Activated CD4-positive, CD25-positive, alpha-beta regulatory T cell (primary cell): ENCODE measurements around the gene VTA1.
A peak's percentile ranks its signal among the peaks of the same experiment; 100 is the strongest.
"Not testable (repeated sequence)": the region's sequence is repeated elsewhere in the genome, so short reads cannot be mapped to it uniquely, and the experiment has no call there.

Experiments
- DNase-seq, 4 experiments: peaks; one replicate each; lab custom pipeline; 2025; lab: John Stamatoyannopoulos, UW

The VTA1 gene

GRCh38 chr6:142171351-142171750 is 24.3 kb downstream of the VTA1 start:
- no peak for DNase-seq

GRCh38 chr6:142172758-142173157 is 25.7 kb downstream of the VTA1 start:
- DNase-seq: no peak

- DNase-seq: no peak
Observed at GRCh38 chr6:142173980-142174379, 26.9 kb downstream of the VTA1 start.

DNA sequence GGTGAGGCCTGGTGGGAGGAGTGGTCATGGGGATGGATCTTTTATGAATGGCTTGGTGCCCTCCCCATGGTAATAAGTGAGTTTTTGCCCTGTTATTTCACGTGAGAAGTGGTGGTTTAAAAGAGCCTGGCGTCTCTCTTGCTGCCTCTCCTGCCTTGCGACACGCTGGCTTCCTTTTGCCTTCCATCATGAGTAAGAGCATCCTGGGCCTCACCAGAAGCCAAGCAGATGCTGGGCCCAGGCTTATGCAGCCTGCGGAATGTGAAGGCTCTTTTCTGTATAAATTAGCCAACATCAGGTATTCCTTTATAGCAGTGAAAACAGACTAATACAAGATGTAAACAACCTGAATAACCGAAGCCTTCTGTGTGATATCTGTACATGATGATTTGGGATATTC is 27.6 kb downstream of the VTA1 start:
- DNase-seq: no peak

DNA sequence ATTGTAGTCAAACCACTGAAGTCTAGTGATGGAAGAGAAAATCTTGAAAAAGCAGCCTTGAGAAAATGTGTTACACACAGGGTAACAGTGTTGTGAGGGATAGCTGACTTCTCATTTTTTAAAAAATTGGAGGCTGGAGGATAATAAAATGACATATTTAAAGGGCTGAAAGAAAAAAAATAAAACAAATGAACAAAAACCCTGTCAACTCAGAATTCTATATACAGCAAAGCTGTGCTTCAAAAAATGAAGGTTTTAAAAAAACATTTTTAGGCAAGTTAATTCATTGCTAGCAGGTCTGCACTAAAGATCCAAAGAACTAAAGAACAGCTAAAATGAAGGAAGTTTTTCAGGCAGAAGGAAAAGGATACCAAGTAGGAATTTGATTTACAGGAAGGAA is 31.1 kb downstream of the VTA1 start:
- no peak for DNase-seq

GRCh38 chr6:142182004-142182403 is 34.9 kb downstream of the VTA1 start:
- no peak for DNase-seq

GRCh38 chr6:142183351-142183750 is 36.3 kb downstream of the VTA1 start:
- DNase-seq: no peak

- DNase-seq: no peak
Observed at GRCh38 chr6:142184307-142184706, 37.2 kb downstream of the VTA1 start.

DNA sequence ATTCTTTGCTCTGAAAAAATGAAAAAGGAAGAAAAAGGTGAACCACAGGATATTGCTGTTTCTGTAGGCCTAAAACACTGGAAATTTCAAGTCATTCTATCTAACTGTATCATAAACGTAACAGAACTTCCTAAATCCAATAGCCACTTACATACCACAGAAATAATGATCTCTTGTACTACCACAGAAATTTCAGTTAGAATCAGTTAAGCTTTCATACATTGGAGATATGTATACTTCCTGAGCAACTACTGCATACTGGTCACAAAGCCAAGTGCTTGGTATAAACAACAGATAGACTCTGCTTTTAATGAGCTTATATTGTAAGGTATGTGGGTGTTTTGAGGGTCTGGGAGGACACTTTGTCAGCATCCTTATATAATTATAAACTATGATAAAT is 38.6 kb downstream of the VTA1 start:
- no peak for DNase-seq

GRCh38 chr6:142187209-142187608 is 40.1 kb downstream of the VTA1 start:
- no peak for DNase-seq

- not testable (repeated sequence) for DNase-seq
Observed at GRCh38 chr6:142188341-142188740, 41.3 kb downstream of the VTA1 start.

DNA sequence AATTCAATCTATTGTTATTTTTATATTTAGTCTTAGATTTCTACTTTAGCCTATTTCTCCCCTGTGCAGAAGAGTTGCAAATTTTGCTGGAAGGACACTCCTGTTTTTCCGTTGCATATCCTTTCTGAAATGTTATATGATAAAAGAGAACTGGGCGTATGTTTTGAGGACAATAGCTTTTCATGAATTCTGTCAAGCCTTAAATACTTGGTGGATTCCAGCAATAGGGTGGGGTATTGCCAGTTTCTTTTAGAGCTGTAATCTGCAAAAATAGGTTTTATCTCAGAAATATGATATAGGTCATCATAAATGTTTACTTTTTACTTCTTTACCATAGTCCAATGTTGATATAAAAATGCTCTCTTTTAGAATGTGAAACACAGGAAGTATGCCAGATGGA is 42.0 kb downstream of the VTA1 start:
- DNase-seq: no peak

GRCh38 chr6:142192343-142192742 is 45.3 kb downstream of the VTA1 start:
- no peak for DNase-seq

- DNase-seq: no peak
Observed at GRCh38 chr6:142193621-142194020, 46.6 kb downstream of the VTA1 start.

DNA sequence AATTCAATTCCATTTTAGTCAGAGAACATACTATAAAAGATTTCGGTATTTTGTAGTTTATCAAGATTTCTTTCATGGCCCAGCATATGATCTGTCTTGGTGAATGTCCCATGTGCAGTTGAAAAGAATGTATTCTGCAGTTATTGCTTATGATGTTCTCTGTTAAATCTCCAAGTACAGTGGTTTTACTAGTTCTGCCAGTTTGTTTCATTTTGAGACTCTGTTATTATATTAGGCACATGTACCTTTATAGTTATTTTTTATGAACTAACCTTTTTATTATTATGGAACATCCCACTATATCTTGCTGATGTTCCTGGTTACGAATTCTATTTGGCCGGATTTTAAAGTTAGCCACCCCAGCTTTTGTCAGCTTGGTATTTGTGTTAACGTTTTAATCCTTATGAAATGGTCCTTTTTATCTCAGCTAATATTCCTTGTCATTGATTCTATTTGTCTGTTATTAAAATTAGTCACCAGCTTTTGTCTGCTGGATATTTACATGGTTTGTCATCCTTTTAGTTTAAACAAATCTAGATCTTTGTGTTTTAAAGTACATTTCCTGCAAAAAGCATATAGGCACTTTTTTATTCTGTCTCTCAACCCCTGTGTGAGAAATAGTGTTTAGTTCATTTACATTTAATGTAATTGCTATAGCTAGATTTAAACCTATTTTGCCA is 48.9 kb downstream of the VTA1 start:
- DNase-seq: no peak

DNA sequence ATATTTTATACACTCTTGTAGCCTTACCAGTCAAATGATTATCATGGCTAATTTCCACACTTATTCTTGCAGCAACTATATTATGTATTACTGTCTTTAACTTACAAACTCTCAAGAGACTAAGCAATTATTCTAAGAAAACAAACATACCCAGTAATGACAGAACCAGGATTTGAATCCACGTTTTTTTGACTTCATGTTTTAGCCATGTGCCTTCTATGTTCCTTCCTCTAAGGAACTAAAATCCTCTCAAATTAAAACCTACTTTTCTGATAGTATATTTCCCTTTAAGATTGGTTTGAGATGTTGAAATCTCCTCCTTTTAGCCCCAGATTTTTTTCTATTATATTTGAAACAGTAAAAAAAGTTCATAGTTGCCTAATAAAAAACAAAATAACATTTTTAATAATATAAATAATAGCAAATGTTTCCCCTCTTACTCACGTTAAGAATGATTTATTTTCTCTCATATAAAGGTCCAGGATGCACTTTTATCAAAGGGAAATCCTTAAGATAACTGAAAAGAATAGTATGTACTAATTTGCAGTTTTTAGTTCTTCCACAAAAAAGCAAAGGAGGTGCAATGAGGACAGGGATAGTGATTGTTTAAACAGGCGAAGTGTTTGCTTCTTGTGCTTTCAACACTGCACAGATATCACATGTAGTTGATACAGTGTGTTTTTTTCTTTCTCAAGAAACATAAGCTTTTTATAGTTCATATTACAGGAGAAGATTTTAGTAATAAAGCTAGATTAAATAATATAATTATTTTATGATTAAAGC is 54.0 kb downstream of the VTA1 start:
- no peak for DNase-seq

DNA sequence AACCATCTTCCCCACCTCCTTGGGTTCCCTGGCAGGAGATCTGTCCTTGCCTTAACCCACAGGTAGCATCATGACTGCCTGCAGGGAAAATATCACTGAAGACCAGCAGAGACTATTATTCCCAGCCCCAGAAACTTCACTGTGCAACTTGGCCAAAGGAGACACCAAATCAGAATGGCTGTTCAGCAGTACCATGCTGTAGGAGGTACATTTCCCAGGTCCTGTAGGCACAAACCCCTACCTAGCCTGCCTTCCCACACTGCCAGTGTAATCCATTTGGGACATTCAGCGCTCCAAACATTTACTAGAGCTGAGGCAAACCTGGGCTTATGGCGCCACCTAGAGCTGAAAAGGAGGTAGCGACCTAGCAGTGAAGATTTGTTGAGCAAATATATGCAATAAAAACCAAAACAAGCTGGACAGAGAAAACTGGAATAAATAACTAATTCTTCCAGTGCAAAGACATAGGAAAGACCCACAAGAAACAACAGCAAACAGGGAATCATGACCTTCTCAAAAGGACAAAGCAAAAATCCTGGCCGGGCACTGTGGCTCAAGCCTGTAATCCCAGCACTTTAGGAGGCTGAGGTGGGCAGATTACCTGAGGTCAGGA is 60.3 kb downstream of the VTA1 start:
- peak in 1 of 4 experiments; percentile 3 for DNase-seq

GRCh38 chr6:142210606-142211005 is 63.5 kb downstream of the VTA1 start:
- DNase-seq: no peak

- DNase-seq: no peak
Observed at GRCh38 chr6:142213402-142213801, 66.3 kb downstream of the VTA1 start.

- DNase-seq: no peak
Observed at GRCh38 chr6:142218446-142218845, 71.4 kb downstream of the VTA1 start.

DNA sequence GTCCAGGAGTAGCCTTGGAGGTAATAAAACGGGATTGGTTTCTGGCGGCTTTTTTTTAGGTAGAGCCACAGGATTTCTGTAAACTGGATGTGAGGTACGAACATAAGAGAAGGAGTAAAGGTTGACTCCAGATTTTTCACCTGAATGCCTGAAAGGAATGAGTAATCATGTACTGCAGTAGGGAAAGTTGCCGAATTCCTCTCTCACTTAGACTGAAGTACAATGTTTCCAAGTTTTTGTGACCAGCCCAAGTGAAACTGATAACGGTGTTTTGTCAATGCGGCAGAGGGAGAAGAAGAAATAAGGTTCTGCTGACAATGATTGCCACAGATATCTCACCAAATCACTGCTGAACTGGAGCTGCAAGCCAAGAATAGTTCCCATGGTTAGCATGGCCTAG is 75.0 kb downstream of the VTA1 start:
- DNase-seq: no peak

DNA sequence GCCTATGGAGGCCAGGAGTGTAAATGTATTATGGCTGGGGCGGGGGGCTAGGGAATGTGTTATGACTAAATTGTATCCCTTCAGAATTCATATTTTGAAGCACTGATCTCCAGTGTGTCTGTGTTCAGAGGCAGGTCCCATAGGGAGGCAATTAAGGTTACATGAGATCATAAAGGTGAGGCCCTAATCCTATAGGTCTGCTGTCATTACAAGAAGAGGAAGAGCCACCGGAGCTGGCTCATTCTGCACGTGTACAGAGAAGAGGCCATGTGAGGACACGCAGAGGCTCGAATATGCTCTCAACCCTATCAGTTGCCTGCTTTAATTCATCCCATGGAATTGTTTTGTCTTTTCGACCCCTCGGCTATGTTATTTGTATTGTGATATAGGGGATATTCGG is 76.9 kb downstream of the VTA1 start:
- DNase-seq: no peak

DNA sequence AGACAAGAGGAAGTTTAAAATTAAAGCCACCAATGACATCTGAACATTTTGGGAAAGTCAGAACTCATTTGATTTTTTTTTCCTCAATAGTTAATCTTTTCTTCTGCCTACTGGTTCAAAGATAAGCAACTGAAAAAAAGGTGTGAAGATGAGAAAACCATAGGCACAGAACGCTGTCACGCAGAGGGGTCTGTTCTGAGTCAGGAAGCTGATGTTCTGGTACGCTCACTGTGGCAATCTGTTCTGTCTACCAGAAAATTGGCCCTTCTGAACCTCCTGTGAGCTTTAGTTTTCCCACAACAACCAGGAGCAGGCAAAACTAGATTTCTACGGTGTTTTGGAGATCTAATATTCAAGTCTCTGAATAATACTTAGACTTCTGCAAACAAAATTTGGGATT is 78.1 kb downstream of the VTA1 start:
- no peak for DNase-seq
